Activated CD4-positive, alpha-beta T cell treated with anti-CD3 and anti-CD28 coated beads, Interleukin-2, amount 50 U/mL, for 1 hour (primary cell): ENCODE data around the gene TAT.
"Not testable (repeated sequence)": the region's sequence is repeated elsewhere in the genome, so short reads cannot be mapped to it uniquely, and the experiment has no call there.

Source experiments
- DNase-seq: peaks from one replicate; pipeline ENCODE4 v3.0.0-alpha.2; 2020

The TAT gene

DNA sequence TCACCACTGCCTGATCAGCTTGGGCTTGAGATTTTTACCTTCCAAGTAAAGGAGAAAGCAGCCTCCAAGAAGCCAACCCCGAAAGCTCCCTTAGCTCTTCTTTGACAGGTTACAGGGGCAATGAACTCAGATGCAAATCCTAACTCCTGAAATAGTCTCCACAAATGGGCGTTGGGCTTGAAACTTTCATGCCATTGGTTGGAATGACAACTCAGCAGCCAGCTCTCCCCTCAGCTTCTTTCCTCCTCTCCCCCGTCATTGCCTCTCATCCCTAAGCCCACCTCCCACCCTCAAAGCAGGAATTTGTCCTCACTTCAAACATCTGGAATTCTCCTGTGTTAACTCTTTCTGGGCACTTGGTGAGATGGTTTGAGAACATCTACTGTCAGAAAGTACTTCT lies at the start of gene TAT:
Gene TAT, minus strand, starts transcription at position 122 of the 400 bp plus-strand sequence. CDS start 677 bp downstream, outside the sequence.
- no peak for DNase-seq

DNA sequence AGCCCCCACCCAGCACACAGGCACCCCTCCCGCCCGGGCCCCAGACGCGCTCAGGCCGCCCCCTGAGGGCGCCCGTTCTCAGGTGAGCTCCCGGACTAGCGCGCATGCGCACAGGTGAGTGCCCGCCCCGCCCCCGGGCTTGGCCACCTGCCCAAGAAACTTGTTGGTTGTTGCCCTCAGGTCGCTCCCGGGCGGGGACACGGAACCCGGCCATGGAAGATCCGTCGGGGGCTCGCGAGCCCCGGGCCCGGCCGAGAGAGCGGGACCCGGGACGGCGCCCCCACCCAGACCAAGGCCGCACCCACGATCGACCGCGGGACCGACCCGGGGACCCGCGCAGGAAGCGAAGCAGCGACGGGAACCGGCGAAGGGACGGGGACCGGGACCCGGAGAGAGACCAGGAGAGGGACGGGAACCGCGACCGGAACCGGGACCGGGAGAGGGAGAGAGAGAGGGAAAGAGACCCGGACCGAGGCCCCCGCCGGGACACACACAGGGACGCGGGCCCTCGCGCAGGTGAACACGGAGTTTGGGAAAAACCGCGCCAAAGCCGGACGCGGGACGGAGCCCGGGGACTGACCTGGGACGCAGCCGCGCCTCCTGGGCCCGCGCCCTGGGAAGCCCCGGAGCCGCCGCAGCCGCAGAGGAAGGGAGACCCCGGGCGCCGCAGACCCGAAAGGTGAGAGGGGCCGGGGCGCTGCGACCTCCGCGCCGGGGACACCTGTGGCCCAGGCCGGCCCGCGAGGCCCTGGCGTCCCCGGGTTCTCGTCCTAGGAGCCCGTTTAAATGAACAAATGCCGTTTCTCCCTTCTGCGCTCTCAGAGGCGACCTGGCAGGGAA lies 49.3 kb upstream of the TAT start, which contains the start of gene MARVELD3:
Gene MARVELD3, plus strand, starts transcription at position 167 of the 840 bp plus-strand sequence. Its CDS starts 46 bp downstream, at position 213.
- DNase-seq = peak; percentile 38

DNA sequence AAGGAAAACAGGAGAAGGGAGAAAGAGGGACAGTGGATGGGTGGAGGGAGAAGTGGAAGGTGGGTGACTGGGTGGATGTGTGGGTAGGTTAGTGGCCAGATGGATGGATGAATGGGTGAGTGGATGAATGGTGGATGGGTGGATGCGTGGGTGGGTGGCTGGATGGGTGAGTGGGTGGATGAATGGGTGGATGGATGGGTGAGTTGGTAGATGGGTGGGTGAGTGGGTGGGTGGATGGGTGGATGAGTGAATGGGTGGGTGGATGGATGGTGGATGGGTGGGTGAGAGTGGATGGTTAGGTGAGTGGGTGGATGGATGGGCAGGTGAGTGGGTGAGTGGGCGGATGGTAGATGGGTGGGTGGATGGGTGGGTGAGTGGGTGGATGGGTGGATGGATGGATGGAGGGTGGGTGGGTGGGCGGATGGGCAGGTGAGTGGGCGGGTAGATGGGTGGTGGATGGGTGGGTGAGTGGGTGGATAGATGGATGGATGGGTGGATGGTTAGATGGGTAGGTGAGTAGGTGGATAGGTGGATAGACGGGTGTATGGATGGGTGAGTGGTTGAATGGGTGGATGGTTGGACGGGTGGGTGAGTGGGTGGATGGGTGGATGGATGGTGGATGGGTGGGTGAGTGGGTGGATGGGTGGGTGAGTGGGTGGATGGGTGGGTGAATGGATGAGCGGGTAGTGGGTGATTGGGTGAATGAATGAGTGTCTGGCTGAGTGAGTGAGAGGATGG lies 48.4 kb upstream of the TAT start:
- no peak for DNase-seq

DNA sequence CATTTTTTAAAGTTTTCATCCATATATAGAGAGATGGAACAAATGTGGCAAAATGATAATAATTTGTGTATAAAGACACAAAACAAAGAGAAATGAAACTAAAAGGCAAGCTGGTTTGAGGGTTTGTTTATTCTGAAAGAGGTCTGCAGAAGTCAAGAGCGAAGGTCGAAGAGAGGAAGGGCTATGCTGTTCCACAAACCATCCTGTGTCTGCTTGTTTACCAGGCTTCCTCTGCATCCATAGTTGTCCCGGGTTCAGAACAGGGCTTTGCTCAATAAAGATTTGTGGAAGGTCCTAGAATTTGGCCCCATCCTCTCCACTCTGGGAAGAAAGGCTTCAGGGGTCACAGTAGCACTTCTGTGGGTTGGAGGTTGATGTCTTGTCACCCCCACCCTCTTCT lies 46.7 kb upstream of the TAT start:
- DNase-seq = no peak

DNA sequence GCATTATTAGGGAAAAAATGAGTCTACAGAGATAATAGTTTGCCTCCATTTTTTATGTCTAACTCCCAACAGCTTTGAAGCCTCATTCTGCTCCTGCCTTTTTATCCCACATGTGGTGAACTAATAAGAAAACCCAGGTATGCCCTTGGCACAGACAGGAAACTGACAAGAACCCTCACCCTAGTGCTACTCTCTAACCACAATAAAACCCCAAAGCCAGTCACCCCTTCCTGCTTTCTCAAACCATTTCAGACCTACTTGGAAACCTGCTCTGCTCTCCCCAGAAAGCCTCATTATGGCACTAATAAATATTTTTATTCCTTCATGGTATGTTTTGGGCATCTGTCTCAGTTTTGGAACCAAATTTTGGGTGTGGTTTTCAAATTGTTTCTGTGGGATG lies 45.2 kb upstream of the TAT start:
- DNase-seq = no peak

DNA sequence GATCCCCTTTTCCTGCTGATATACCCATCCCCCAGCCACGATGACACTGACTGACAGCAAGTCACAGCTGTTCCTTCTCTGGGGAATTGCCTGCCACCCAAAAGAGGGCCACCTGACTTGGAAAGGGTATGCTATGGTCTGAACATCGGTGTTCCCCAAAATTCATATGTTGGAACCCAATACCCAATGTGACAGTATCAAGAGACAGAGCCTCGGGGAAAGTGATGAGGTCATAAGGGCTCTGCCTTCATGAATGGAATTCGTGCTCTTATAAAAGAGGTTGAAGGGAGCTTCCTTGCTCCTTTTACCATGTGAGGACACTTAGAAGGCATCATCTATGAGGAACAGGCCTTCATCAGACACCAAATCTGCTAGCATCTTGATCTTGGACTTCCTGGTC lies 41.5 kb upstream of the TAT start:
- no peak for DNase-seq

DNA sequence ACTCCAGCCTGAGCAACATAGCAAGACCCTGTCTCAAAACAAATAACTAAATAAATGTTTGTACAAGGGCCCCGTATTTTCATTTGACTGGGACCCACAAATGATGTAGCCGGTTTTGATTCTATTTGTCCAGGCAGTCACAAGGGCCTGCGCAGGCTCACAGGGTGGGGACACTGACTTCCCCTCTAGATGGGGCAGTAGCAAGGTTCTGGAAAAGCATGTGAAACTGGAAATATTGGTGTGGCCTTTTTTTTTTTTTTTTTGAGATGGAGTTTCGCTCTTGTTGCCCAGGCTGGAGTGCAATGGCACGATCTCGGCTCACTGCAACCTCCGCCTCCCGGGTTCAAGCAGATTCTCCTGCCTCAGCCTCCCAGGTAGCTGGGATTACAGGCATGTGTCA lies 38.1 kb upstream of the TAT start:
- DNase-seq = not testable (repeated sequence)

DNA sequence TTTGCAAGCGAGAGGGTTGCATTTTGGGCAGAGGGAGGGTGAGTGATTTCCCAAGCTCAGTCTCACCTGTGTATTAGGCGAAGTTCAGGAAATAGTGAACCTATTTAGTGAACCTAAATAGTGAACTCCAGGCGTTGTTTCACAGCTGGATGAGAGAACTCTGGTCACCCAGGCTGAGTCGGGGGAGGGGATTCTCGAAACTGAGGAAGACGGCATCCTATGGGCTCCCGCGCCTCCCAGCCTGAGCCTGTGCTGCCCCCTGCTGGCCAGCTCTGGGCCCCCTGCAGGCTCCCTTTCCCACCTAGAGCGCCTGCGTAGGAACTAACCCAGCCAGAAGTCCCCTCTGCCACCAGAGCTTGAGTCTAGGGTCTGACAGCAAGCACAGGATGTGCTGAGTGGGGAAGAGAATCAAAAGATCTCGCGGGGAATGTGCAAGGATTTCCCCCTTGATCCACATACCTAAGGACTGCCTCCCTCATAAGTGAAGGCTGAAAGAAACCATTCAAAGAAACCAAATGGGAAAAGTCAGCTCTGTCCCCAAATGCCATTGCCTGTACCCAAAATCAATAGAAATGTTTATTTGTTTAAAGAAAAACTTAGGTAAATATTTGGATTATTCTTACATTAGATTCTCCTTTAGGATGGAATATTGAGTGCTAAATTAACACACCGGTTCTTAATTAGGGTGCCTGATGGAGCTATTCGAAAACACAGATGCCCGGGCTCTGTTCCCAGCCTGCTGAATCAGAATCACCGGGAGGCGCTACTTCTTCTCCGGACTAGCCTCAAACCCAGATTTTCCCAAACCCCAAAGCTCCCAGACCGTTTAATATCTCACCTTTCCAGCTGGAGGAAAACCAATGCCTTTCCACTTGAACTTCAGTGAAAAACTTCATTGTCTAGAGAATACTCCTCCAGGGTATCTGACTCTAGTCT lies 34.3 kb upstream of the TAT start:
- peak; percentile 78 for DNase-seq

DNA sequence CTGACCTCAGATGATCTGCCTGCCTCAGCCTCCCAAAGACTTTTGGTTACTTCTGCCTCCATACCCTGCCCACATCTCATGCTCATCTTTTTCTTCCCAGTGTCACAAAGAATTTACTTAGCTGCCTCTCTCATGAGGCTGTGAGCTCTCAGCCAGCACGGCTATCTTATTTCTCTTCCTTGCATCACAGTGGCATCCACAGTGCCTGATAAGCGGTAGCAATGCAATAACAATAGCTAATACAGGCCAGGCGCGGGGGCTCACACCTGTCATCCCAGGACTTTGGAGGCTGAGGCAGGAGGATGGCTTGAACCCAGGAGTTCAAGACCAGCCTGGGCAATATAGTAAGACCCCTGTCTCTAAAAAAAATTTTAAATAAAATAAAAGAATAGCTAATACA lies 33.6 kb upstream of the TAT start:
- DNase-seq = no peak

DNA sequence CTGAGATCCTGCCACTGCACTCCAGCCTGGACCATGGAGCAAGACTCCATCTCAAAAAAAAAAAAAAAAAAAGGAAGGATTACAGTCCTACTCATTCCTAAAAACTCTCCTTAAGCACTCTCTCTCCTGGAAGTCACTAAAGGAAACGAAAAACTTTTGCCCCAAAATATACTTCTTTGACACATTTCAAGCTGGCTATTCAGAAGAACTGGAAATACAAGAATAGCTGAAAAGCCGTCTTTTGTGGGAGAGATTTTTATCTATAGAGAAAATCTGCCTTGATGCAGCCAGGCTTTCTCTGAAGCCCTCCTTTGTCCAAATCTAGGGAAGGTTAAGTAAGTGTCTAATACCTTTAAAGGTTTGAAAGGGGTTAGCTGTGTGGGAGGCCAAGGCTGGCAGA lies 32.2 kb upstream of the TAT start:
- no peak for DNase-seq

DNA sequence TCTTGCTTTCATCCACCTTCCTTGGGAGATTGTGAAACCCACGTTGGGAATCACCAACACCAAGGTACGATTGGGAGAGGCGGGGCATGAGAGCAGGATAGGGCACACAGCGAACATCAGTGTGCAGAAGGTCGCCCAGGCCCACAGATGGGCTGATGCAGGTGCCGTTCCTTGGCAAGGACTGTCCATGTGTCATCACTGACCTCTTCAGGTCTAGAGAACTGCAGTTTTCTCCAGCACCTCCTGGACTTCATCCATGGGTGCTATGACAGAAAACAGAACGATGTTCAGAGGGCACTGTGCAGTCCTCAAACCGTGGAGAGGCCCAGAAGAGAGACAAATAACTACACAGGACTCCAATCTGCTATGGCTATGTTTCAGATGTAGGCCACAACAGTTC lies 23.9 kb upstream of the TAT start:
- no peak for DNase-seq

DNA sequence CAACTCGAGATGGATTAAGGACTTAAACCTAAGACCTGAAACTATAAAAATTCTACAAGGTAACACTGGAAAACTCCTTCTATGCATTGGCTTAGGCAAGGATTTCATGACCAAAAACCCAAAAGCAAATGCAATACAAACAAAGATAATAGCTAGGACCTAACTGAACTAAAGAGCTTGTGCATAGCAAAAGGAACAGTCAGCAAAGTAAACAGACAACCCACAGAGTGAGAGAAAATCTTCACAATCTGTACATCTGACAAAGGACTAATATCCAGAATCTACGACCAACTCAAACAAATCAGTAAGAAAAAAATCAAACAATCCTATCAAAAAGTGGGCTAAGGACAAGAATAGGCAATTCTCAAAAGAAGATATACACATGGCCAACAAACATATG lies 21.5 kb upstream of the TAT start:
- not testable (repeated sequence) for DNase-seq

DNA sequence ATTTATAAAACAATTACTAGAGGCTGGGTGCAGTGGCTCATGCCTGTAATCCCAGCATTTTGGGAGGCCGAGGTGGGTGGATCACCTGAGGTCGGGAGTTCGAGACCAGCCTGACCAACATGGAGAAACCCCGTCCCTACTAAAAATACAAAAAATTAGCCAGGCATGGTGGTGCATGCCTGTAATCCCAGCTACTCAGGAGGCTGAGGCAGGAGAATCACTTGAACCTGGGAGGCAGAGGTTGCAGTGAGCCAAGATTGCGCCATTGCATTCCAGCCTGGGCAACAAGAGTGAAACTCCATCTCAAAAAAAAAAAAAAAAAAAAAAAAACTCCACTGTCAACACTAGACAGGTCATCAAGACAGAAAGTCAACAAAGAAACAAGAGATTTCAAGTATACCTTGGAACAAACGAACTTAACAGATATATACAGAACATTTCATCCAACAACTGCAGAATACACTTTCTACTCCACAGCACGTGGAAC lies 18.5 kb upstream of the TAT start:
- not testable (repeated sequence) for DNase-seq

DNA sequence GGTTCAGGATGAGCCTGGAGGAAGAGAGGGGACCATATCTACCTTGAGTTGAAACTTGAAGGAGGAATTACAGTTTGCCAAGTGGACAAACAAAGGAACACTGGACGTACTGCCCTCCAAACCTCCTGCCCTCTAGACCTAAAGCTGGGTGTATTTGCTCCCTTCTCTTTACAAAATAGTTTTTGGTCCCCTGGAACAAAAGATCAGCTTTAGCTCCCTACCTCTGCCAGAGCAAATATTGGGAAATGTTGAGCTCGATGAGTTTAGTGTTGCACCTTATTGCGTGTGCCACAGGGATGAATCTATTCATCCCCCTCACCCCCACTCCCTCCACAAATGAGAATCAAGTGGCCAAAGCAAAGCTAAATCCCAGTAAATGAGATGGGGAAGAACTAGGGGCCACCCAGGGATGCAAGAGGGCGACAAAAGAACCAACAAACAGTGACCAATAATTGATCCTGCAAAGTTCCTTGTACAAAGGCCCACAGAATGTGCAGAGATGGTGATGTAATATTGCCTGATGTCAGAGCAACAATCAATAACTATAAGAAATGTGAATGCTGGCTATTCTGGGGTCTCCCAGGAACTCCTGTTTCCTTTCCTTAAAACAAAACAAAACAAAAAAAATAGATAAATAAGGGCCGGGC lies 17.2 kb upstream of the TAT start:
- no peak for DNase-seq

DNA sequence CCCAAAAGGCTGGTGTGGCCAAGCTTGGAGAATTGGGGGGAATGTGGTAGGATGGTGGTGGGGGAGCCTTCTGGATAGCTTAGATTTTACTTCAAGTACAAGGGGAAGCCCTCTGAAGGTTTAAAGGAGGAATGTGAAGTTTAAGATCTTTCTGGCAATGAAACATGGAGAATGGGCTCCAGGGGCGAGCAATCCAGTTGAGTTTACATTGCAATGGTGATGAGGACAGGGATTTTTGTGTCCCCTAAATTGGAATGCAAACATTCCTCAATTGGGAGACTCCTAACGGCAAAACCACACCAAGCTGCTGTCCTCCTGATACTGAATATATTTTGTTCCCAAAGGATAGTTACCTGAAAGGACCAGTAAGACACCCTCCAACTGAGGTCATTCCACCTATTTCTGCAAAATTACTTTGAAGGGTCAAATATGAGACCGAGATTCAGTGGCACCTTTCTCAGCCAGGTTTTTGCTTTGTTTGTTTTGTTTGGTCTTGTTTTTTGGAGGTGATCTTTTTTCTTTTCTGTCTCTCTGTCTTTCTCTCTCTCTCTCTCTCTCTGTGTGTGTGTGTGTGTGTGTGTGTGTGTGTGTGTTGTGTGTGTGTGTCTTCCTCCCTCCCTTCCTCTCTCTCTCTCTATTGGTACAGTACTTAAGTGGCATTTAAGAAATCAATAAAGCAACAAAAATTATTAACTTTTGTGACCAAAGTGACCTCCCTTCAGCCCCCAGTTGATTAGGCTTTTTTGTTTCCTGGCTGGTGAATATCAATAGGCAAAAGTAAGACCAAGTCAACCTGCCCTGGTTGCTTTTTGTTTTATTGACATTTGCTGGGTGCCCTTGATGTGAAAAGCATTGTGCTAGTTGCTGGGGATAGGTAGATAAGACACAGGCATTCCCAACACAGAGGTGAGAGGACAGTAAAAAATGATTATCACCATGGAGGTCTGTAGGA lies 16.4 kb upstream of the TAT start:
- no peak for DNase-seq

DNA sequence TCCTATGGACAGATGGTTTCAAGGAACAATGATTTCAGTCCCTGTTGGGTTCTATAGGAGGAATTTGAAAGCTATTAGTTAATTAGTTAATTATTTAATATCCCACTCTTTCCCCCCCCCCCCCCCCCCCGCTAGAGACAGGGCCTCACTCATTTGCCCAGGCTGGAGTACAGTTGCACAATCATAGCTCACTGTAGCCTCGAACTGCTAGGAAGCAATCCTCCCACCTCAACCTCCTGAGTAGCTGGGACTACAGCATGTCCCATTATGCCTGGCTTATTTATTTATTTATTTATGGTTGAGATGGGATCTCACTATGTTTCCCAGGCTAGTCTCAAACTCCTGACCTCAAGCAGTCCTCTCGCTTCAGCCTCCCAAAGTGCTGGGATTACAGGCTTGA lies 15.0 kb upstream of the TAT start:
- no peak for DNase-seq

DNA sequence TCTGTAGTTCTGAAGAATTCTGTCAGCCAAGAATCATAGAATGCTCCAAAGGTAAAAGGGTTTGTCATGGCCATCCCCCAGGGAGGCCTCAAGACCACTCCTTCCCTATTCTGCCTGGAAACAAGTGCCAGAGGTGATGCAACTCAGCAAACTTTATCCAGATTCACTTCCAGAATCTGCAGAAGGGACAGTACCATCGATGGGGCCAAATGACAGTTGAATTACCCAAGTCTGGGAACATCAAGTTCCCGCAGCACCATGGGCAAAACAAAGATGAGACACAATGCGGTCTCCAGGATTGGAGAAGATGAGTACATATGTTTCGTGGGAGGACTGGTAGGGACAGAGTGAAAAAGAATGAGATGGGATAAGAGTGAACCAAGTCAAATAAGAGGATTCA lies 13.7 kb upstream of the TAT start:
- no peak for DNase-seq

DNA sequence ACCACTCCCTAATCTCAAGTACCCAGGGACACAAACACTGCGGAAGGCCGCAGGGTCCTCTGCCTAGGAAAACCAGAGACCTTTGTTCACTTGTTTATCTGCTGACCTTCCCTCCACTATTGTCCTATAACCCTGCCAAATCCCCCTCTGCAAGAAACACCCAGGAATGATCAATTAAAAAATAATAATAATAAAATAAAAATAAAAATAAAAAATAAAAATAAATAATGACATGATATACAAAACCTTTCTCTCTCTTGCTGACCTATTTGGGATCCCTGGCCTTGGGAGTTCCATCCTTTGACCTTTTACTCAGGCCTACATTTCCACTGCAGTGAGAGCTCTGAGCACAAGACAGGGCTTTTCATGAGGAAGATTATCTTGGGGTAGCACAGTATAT lies 13.2 kb upstream of the TAT start:
- not testable (repeated sequence) for DNase-seq

DNA sequence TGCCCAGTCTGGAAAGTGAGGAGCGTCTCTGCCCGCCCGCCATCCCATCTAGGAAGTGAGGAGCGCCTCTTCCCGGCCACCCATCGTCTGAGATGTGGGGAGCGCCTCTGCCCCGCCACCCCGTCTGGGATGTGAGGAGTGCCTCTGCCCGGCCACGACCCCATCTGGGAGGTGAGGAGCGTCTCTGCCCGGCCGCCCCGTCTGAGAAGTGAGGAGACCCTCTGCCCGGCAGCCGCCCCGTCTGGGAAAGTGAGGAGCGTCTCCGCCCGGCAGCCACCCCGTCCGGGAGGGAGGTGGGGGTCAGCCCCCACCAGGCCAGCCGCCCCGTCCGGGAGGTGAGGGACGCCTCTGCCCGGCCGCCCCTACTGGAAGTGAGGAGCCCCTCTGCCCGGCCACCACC lies 12.4 kb upstream of the TAT start:
- DNase-seq = not testable (repeated sequence)

DNA sequence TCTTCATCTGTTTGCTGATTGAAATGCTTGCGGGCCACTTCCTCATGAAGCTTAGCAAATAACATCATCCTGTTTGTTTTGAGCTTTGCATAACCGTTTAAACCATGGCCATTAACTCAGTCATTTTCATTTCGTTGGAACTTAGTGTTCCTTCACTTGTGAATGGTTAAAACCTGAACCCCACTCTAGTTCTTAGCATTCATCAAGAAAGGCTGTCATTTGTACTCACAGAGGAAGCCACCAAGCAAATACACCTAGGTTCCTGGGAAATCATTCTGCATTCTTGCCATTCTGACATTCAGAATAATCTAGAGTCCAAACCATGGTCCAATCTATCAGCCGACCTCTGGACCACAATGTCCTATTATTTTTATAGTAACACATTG lies 8.4 kb upstream of the TAT start:
- DNase-seq = no peak
